ENCODE measurements around the gene SMCO2. TPM values are rescaled to one million over a fixed set of nuclear protein-coding genes. Genes with fewer than 3 reads are reported as not detected.

Gene SMCO2
- total and polyA plus RNA-seq, 2 of the 8 experiments (the other 6 are each of a cell fraction or from before 2014, with no cell fraction given), result 0.24 to 0.80 TPM

GRCh38 chr12:27428466-27428865, 18.1 kb upstream of the SMCO2 start:
- no peaks in the 10 kb centered on the region for H3K23me2 ChIP-seq (ENCODE audit: low read depth, low read length)
- no peak overlapping the region for H2BK5ac ChIP-seq (ENCODE audit: low read depth, low read length)
- no peaks in the 10 kb centered on the region for H3K79me1 ChIP-seq (ENCODE audit: low read depth, low read length)
- no peaks in the 10 kb centered on the region for H3K79me2 ChIP-seq (ENCODE audit: control insufficient read depth in 1 of 2, insufficient read depth in 2 of 2, low read length in 2 of 2)
- H3K4me1 ChIP-seq (replicated peaks in 1 of 4; ENCODE audit: control insufficient read depth in 3 of 4, insufficient read depth in 4 of 4, low read length in 3 of 4), result no peaks in the 10 kb centered on the region
- no peak overlapping the region for H2BK120ac ChIP-seq (replicated peaks; ENCODE audit: low read depth, low read length)
- POLR2A ChIA-PET (ENCODE audit: partially characterized antibody), result no interaction called here
- no peak overlapping the region for H4K8ac ChIP-seq (ENCODE audit: extremely low read depth, insufficient read depth, low read length)
- no peak overlapping the region for H3K4me3 ChIP-seq (ENCODE audit: extremely low read depth in 1 of 4, insufficient read depth in 2 of 4, low read depth in 3 of 4, low read length in 4 of 4)
- H3K14ac ChIP-seq (ENCODE audit: insufficient read length), result no peak overlapping the region
- no peak overlapping the region for H2BK12ac ChIP-seq (ENCODE audit: low read depth, low read length)
- H3K4me2 ChIP-seq (ENCODE audit: insufficient read depth in 1 of 2, low read depth in 2 of 2, low read length in 2 of 2), result no peak overlapping the region
- H3K18ac ChIP-seq (ENCODE audit: extremely low read depth, low read length), result no peak overlapping the region
- no peak overlapping the region for H3K27ac ChIP-seq (ENCODE audit: low read depth, low read length)
- no peaks in the 10 kb centered on the region for H4K20me1 ChIP-seq (replicated peaks in 1 of 2; ENCODE audit: control insufficient read depth in 1 of 2, insufficient read depth in 2 of 2, low read length in 2 of 2)
- H3K23ac ChIP-seq (ENCODE audit: insufficient read length), result no peak overlapping the region
- TF ChIP-seq USF2 (IDR thresholded peaks at IDR 0.05; ENCODE audit: low read length) (no peak), MAFK (IDR thresholded peaks at IDR 0.05; ENCODE audit: low read depth, low read length) (no peak), KDM1A (IDR thresholded peaks at IDR 0.05; ENCODE audit: borderline replicate concordance, low read length) (no peak), ASH2L (IDR thresholded peaks at IDR 0.05; ENCODE audit: low read length) (no peak), RNF2 (IDR thresholded peaks at IDR 0.05; ENCODE audit: borderline replicate concordance, low read depth, low read length, missing control alignments, poor library complexity, severe bottlenecking) (no peak), CHD2 (IDR thresholded peaks at IDR 0.05; ENCODE audit: low read length) (no peak), TAF7 (optimal IDR thresholded peaks at IDR 0.05; ENCODE audit: borderline replicate concordance, low read depth, low read length) (no peak), PHF8 (conservative IDR thresholded peaks at IDR 0.05; ENCODE audit: low read depth, low read length) (no peak), POU5F1 (IDR thresholded peaks at IDR 0.05; ENCODE audit: low read depth, low read length) (no peak), SIX5 (IDR thresholded peaks at IDR 0.05; ENCODE audit: low read depth, low read length) (no peak), HDAC2 (IDR thresholded peaks at IDR 0.05; ENCODE audit: borderline replicate concordance in 1 of 2, low read depth in 2 of 2, low read length in 2 of 2) (no peak), CREB1 (IDR thresholded peaks at IDR 0.05) (no peak), FOSL1 (IDR thresholded peaks at IDR 0.05; ENCODE audit: insufficient read depth, low read depth, low read length) (no peak), JUND (IDR thresholded peaks at IDR 0.05; ENCODE audit: low read length) (no peak)
- no peak overlapping the region for H3K4ac ChIP-seq (replicated peaks; ENCODE audit: insufficient read length, low read depth, low read length)
- CTCF ChIA-PET (ENCODE audit: partially characterized antibody), result interaction anchor here (0.6 to 4.6 kb wide), 3 partner anchors 7 to 595 kb away, joined by 3 to 47 read pairs (median 3); no protein-coding TSS in a partner anchor
- no peak overlapping the region for H2AK5ac ChIP-seq (ENCODE audit: low read depth, low read length)
- H2AFZ ChIP-seq (ENCODE audit: low read length), result no peak overlapping the region
- H2BK20ac ChIP-seq (ENCODE audit: low read length), result no peak overlapping the region
- DNase-seq (ENCODE audit: low read depth in 1 of 2, low spot score in 2 of 2) (no peak), FAIRE-seq (no peak)
- no peaks in the 10 kb centered on the region for H3K36me3 ChIP-seq (ENCODE audit: control insufficient read depth in 2 of 4, insufficient read depth in 4 of 4, low read length in 3 of 4)
- H3K9me3 ChIP-seq (ENCODE audit: insufficient read depth in 2 of 2, low read depth in 1 of 2, low read length in 1 of 2), result no peaks in the 10 kb centered on the region
- H3K27me3 ChIP-seq (replicated peaks in 1 of 4; ENCODE audit: control insufficient read depth in 3 of 4, extremely low read depth in 1 of 4, insufficient read depth in 3 of 4, low read length in 3 of 4), result no peaks in the 10 kb centered on the region
- no peak overlapping the region for H4K5ac ChIP-seq (ENCODE audit: insufficient read length, low read depth, low read length)
- no peak overlapping the region for H3K9ac ChIP-seq (replicated peaks in 1 of 4; ENCODE audit: extremely low read depth in 1 of 4, low read depth in 3 of 4, low read length in 3 of 4)
- no peak overlapping the region for H2BK15ac ChIP-seq (ENCODE audit: low read length)
- H4K91ac ChIP-seq (replicated peaks; ENCODE audit: insufficient read length, low read length), result no peak overlapping the region
- H3K56ac ChIP-seq (replicated peaks; ENCODE audit: insufficient read length, low read depth, low read length), result no peak overlapping the region

Measured in H1 (cell line).